Upper lobe of left lung (tissue), 4 donors: ENCODE measurements around the gene NTSR1.

Experiments used
- POLR2A ChIP-seq, 4 donors: fragments of 450-650 bp; IDR thresholded peaks; one replicate each; pipeline ENCODE4 v1.5.1; 2016 to 2017; ENCODE audit warnings: antibody characterized with exemption in 4 of 4, mild to moderate bottlenecking in 2 of 4
- POLR2AphosphoS5 ChIP-seq, 2 donors: sonication (generic); formaldehyde crosslinking; IDR thresholded peaks; one replicate each; pipeline ENCODE4 v1.5.1; 2017; ENCODE audit warnings: antibody characterized with exemption in 2 of 2

DNA sequence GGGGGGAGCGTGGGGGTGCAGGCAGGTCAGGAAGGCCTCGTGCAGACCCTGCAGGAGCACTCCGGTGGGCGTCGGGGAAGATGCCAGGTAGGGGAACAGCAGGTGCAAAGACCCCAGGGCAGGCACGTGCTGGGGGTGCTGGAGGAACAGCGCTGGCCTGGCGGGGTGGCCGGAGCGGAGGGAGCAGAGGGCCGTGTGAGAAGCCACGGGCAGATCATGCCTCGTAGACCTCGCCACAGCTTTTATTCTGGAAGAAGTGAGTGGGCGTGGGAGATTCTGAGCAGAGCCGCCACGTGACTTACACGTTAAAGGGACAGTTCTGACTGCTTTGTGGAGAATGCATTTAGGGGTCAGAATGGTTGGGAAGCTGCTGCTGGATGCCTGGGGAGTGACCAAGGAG, 9.3 kb downstream of the NTSR1 start:
- no peak for TF ChIP-seq POLR2AphosphoS5 (IDR thresholded peaks at IDR 0.05)
- no peak for TF ChIP-seq POLR2A (IDR thresholded peaks at IDR 0.05)
